TTC549 (cell line): ENCODE data around the gene RPUSD3.
"Not testable (repeated sequence)": the region's sequence is repeated elsewhere in the genome, so short reads cannot be mapped to it uniquely, and the experiment has no call there.

Source experiments
- FAIRE-seq: peaks from 2 replicates; lab custom pipeline; 2012; peaks lifted over from hg19 to GRCh38; lab: Jason Lieb, UNC

Gene RPUSD3

DNA sequence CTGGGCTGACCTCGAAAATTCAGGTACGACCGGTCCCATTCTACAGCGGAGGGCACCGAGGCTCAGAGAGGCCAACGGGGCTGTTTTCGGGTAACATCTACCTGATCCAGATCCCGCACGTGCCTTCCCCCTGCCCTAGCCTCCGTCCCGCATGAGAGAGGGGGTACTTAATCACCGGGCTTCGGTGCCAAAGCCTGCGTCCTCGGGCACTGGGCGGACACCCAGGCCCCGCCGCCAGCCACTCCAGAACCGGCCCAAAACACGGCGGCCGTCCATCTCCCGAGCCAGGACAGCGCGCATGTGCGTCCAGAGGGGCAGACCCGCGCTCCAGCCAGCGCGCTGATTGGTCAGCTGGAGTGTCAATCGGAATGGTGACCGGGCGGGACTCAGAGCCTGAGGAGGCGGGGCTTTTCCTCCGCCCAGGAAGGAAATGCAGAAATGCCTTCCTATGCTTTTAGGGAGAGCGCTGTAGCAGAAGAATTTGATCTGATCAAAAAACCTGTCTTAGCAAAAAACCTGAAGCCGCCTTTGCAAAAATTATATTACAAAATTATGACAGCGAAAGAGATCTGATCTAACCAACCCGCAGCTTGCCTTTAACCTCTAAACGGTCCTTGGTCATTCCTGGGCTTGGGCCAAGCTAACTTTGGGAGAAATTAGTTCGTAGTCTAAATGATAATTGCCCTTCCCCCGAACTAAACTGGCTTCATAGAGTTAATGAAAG is at the start of gene RPUSD3:
TSS of gene RPUSD3 (minus strand) at position 294 of the 724 bp plus-strand sequence. CDS start at position 276, 18 bp downstream.
- peak; percentile 68 for FAIRE-seq

GRCh38 chr3:9891072-9891622 is 47.3 kb upstream of the RPUSD3 start:
- no peak for FAIRE-seq

DNA sequence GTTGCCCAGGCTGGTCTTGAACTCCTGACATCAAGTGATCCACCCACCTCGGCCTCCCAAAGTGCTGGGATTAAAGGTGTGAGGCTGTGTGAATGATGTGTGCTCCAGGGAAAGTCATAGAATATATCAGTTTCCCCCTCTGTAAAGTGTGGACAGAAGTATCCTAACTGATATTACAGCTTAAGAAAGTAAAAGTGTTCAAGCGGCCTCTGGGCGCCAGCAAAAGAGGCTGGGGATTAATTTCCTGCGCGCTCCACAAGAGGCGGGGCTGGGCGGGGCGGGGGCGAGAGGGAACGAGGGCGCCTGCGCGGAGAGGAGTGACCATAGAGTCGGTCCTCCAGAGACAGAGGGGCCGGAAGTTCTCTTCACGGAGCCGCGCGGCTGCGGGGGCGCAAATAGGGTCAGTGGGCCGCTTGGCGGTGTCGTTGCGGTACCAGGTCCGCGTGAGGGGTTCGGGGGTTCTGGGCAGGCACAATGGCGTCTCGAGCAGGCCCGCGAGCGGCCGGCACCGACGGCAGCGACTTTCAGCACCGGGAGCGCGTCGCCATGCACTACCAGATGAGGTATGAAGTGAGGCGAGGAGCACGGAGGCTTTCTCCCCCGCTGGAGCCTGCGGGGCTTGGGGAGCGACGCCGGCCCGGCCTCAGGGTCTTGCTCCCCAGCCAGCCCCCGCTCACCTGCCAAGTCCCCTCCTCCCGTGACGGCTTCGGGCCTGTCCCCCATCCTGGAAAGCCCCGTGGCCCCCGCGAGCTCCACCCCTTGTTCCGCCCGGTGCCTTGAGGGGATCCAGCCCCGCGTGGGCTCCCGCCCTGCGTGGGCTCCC is 46.7 kb upstream of the RPUSD3 start, which contains the start of gene JAGN1:
TSS of gene JAGN1 (plus strand) at position 362 of the 823 bp plus-strand sequence. CDS start at position 475, 113 bp downstream.
- FAIRE-seq = no peak

DNA sequence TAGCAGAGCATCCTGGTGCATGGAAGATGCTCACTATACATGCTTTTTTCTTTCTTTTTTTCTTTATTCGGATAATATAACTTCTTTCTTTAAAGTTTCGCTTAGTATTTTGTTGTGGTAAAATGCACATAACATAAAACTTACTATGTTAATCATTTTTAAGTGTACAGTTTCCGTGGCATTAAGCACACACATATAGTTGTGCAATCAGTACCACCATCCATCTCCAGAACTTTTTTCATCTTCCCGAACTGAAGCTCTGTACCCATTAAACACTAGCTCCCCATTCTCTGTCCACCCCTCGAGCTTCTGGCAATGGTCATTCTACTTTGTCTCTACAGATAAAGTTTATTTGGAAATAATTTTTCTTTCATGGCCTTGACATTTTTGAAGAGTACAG is 45.6 kb upstream of the RPUSD3 start:
- no peak for FAIRE-seq

DNA sequence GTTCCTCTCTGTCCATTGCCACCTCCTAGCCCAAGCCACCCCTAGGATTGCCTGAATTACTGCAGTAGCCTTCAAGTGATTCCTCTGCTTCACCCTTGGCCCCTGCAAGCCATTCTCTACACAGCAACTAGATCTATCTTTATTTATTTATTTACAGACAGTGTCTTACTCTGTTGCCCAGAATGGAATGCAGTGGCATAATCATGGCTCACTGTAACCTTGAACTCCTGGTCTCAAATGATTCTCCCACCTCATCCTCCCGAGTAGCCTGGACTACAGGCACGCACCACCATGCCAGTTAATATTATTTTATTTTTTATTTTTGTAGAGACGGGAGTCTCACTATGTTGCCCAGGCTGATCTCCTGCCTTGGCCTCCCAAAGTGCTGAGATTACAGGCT is 44.7 kb upstream of the RPUSD3 start:
- FAIRE-seq = no peak

- no peak for FAIRE-seq
These were observed 43.7 kb upstream of the RPUSD3 start for GRCh38 chr3:9887480-9887879.

DNA sequence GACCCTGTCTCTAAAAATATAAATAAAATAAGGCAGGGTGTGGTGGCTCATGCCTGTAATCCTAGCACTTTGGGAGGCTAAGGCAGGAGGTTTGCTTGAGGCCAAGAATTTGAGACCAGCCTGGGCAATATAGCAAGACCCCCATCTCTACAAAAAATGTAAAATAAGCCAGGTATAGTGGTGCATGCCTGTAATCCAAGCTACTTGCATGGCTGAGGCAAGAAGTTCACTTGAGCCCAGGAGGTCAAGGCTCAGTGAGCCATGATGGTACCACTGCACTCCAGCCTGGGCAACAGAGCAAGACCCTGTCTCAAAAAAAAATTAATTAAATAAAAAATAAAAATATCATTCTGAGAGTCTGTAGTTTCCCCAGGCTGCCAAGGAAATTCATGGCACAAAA is 42.5 kb upstream of the RPUSD3 start:
- no peak for FAIRE-seq

GRCh38 chr3:9884555-9885165 is 40.9 kb upstream of the RPUSD3 start:
- no peak for FAIRE-seq

- FAIRE-seq = no peak
These were observed 40.1 kb upstream of the RPUSD3 start for GRCh38 chr3:9883706-9884554.

- no peak for FAIRE-seq
These were observed 37.6 kb upstream of the RPUSD3 start for GRCh38 chr3:9881441-9881840.

DNA sequence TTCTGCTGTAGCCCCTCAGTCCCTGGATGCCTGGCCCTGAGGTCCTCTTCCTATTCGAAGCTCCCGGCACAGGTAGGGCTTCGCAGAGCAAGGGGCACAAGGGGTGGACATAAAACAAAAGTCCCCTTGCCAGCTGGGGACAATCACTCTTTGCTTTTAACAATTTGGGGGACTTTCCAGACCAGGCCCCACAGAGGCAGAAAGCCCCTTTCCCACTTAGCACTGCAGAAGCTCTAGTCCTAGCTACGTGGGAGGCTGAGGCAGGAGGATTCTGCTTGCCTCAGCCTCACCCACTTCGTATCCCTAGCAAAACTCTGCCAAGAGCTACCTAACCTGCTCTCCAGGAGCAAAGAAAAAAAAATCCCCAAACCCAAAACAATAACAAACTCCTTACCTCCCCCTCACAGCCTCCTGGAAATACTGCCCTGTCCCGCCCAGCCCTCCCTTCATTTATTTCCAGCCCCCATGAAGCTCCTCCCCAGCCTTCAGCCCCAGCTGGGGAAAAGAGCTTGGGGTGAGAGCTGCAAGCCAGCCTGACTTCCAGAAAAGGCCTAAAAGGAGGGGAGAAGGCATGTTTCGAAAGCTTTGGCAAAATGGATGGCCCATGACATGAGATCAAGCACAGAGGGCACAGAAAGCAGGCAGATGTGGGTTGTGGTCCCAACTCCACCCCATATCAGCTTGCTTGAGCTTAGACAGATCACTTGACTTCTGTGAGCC is 36.2 kb upstream of the RPUSD3 start, which contains the start of gene CIDEC:
TSS of gene CIDEC (minus strand) at position 424 of the 720 bp plus-strand sequence. CDS start 1,767 bp downstream, outside the sequence.
- FAIRE-seq = no peak

- no peak for FAIRE-seq
These were observed 34.9 kb upstream of the RPUSD3 start for GRCh38 chr3:9878700-9879099.

DNA sequence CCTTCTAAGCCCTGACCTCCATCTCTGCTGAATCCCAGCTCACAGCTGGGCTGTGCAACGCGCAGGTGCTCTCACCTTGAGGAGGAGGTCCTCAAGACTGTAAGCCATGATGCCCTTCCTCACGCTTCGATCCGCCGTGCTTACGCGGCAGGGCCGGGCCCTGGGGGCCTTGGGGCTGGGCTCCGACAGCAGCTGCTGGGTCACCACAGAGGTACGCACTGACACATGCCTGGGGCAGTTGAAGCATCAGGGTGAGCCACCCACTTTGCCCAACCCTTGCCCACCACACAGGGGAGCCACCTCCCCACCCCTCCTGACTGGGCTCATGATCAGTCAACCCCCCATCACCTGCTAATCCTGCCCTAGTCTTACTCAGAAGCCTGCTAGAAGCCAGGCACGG is 33.2 kb upstream of the RPUSD3 start:
- FAIRE-seq = no peak

GRCh38 chr3:9876255-9876654 is 32.4 kb upstream of the RPUSD3 start:
- FAIRE-seq = not testable (repeated sequence)

- no peak for FAIRE-seq
These were observed 31.6 kb upstream of the RPUSD3 start for GRCh38 chr3:9875448-9875847.

- FAIRE-seq = not testable (repeated sequence)
These were observed 28.3 kb upstream of the RPUSD3 start for GRCh38 chr3:9872067-9872466.

GRCh38 chr3:9870978-9871377 is 27.2 kb upstream of the RPUSD3 start:
- FAIRE-seq = no peak

DNA sequence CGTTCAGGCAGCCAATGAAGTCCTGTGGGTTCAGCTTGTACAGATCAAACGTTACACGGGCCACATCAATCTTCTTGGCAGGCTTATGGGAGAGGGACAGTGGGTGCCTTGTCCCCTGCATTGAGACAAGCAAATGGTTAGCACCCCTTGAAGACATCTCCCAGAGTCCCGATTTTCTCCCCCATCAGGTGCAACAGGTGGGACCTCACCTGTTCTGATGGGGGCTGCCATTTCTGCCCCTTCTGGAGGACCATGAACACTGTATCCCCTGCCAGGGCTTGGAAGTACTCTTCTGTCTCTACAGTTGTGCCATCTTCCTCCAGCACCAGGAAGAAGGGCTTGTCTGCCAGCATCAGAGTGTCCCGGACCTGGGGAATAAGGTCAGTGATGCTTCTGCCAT is 26.1 kb upstream of the RPUSD3 start:
- FAIRE-seq = no peak

DNA sequence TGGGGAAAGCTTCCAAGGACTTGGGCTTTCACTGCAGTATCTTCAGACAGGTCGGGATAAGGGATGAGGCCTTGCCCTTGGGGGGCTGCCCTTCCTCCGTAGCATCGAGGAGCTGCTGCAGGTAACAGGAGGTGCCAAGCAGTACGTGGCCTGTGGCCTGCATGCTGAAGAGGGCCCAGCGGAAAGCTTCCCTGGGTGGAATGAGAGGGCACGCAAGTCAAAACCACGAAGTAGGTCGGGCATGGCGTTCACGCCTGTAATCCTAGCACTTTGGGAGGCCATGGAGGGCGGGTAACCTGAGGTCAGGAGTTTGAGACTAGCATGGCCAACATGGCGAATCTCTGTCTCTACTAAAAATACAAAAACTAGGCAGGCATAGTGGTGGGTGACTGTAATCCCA is 23.3 kb upstream of the RPUSD3 start:
- FAIRE-seq = no peak

DNA sequence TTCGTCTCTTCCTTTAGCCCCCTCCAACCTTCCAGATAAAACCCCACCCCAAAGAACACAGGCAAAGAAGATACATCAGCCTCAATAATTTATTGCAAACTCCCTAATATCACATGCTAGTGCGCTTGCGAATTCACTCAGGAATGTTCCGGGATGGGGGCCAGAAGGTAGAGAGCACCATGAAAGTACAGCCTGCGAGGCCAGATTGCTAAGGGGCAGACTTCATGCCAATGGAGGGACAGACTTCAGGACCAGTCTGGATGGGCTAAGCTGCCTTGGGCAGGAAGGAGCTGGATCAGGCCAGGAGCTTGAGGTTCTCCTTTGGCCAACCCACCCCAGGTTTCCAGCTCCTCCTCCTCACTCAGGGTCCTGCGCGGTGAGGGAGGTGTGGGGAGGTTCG is 22.8 kb upstream of the RPUSD3 start:
- FAIRE-seq = no peak

DNA sequence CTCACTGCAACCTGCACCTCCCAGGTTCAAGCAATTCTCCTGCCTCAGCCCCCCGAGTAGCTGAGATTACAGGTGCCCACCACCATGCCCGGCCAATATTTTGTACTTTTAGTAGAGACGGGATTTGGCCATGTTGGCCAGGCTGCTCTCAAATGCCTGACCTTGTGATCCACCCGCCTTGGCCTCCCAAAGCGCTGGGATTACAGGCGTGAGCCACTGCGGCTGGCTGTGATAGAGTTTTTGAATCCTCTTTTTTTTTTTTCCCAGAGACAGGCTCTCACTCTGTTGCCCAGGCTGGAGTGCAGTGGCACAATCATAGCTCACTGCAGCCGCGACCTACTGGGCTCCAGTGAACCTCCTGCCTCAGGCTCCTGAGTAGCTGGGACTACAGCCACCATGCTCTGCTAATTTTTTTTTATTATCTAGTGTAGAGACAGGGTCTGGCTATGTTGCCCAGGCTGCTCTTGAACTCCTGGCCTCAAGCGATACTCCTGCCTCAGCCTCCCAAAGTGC is 21.4 kb upstream of the RPUSD3 start:
- FAIRE-seq = not testable (repeated sequence)
